Frontal cortex (tissue), 4 donors: ENCODE data around the gene KIAA0319L. TPM values are rescaled to one million over a fixed set of nuclear protein-coding genes. Genes with fewer than 3 reads are reported as not detected.
A peak's percentile ranks its signal among the peaks of the same experiment; 100 is the strongest.

Source experiments
- DNase-seq, 2 donors: peaks; one replicate each; pipeline ENCODE4 v3.0.0; 2012; ENCODE audit warnings: low spot score in 2 of 2
- FAIRE-seq: peaks from 2 replicates; lab custom pipeline; 2012; peaks lifted over from hg19 to GRCh38; lab: Jason Lieb, UNC
- total RNA-seq: library from RNA; depleted of rRNA; stranded (reverse); fragments of >200 nt; gene quantifications from one replicate; pipeline ENCODE4 v1.2.3, GENCODE V29; 2014
- donor health status: control.
- donor health status: control.
- donor health status: control.

Gene KIAA0319L
- total RNA-seq: 34.2 TPM

- DNase-seq (peak; percentile 91 to 93), FAIRE-seq (no peak)
Observed at GRCh38 chr1:35557118-35557610, at the start of gene KIAA0319L. Gene KIAA0319L, minus strand, starts transcription at chr1:35557403. Its CDS starts 2,912 bp downstream, at chr1:35554491.

- no peak for FAIRE-seq
Observed at GRCh38 chr1:35605867-35606182, 48.6 kb upstream of the KIAA0319L start.

GRCh38 chr1:35605071-35605866 lies 48.1 kb upstream of the KIAA0319L start:
- DNase-seq (no peak), FAIRE-seq (no peak)

More at GRCh38 chr1:35605867-35606182, 48.6 kb upstream of the KIAA0319L start:
- DNase-seq: no peak

GRCh38 chr1:35603941-35604340 lies 46.7 kb upstream of the KIAA0319L start:
- FAIRE-seq (no peak), DNase-seq (no peak)

GRCh38 chr1:35603468-35603867 lies 46.3 kb upstream of the KIAA0319L start:
- DNase-seq: no peak
- FAIRE-seq: no peak

GRCh38 chr1:35600593-35600992 lies 43.4 kb upstream of the KIAA0319L start:
- FAIRE-seq (no peak), DNase-seq (no peak)

GRCh38 chr1:35599411-35599810 lies 42.2 kb upstream of the KIAA0319L start:
- no peak for FAIRE-seq
- DNase-seq: no peak

GRCh38 chr1:35598895-35599294 lies 41.7 kb upstream of the KIAA0319L start:
- no peak for FAIRE-seq
- DNase-seq: no peak

GRCh38 chr1:35597870-35598269 lies 40.7 kb upstream of the KIAA0319L start:
- no peak for FAIRE-seq

GRCh38 chr1:35595684-35596083 lies 38.5 kb upstream of the KIAA0319L start:
- DNase-seq: no peak
- no peak for FAIRE-seq

More at GRCh38 chr1:35597870-35598269, 40.7 kb upstream of the KIAA0319L start:
- DNase-seq: no peak

- no peak for FAIRE-seq
Observed at GRCh38 chr1:35594005-35594760, 37.0 kb upstream of the KIAA0319L start.

GRCh38 chr1:35592991-35593769 lies 36.0 kb upstream of the KIAA0319L start:
- DNase-seq (no peak), FAIRE-seq (no peak)

More at GRCh38 chr1:35594005-35594760, 37.0 kb upstream of the KIAA0319L start:
- no peak for DNase-seq

GRCh38 chr1:35591211-35591610 lies 34.0 kb upstream of the KIAA0319L start:
- DNase-seq (no peak), FAIRE-seq (no peak)

- FAIRE-seq: no peak
- DNase-seq: no peak
Observed at GRCh38 chr1:35590476-35591040, 33.4 kb upstream of the KIAA0319L start.

GRCh38 chr1:35589516-35590427 lies 32.6 kb upstream of the KIAA0319L start:
- no peak for FAIRE-seq
- no peak for DNase-seq

- DNase-seq: no peak
Observed at GRCh38 chr1:35588197-35588910, 31.2 kb upstream of the KIAA0319L start.

GRCh38 chr1:35587736-35588135 lies 30.5 kb upstream of the KIAA0319L start:
- FAIRE-seq: no peak
- no peak for DNase-seq

More at GRCh38 chr1:35588197-35588910, 31.2 kb upstream of the KIAA0319L start:
- no peak for FAIRE-seq

GRCh38 chr1:35586808-35587207 lies 29.6 kb upstream of the KIAA0319L start:
- DNase-seq (no peak), FAIRE-seq (no peak)
